Measurements from ENCODE around the gene TIAM2. TPM values are rescaled to one million over a fixed set of nuclear protein-coding genes. Genes with fewer than 3 reads are reported as not detected.

Gene TIAM2
- total and polyA plus RNA-seq, 8 donors, result 2.0 to 9.2 (median 3.4) TPM

GRCh38 chr6:155260686-155261085 is 265.6 kb downstream of the TIAM2 start:
- FAIRE-seq (no peak), DNase-seq (no peak)
- intact Hi-C loops (cut with DNase I), result no loop called here

DNA sequence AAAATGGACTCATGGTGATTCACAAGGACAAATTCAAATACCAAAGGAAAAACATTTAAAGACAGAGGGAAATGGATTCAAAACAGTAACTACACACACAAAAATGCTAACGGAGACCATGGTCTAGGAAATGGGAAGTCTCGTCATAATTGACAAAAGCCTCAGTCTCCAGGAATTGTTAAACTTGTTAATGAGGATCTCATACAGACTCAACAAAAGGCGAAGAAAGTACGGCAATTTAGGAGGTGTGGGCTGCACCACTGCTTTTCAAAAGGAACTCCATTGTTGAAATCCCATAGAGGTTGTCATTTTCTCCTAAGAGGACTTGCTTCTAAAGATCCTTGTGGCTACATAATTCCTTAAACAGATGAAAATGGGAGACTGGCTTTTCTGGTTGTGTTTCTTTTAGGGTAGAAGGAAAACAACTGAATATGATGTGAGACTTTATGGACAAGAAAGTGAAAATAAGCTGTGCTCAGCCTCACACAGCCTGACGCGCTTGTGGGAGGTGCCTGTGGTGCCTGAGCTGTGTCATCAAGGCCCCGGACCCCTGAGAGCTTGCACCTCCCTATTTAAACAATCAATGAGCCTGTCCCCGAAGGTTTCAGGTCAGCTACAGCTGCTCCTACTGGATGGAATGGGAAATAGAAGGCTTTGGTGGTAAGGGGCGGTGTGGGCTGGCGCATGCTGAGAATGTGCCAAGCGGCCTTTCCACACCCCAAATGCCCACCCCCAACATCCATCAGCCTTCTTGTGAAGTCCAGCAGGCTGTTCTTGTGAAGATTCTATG is 266.2 kb downstream of the TIAM2 start:
- 93 to 95% methylated on average over 11 of the region's 11 CpGs for WGBS, 2 donors
- peaks cover 4 to 23% (median 8%) of the 10 kb centered on the region in 3 donors for H3K36me3 ChIP-seq
- ATAC-seq (no peak), FAIRE-seq (no peak), DNase-seq (no peak)
- H3K27me3 ChIP-seq, result no peaks in the 10 kb centered on the region
- no peaks in the 10 kb centered on the region for H3K9me3 ChIP-seq
- intact Hi-C loops (cut with DNase I), result no loop called here
- no peaks in the 10 kb centered on the region for H3K4me1 ChIP-seq
- H3K4me3 ChIP-seq, result no peak overlapping the region
- H3K27ac ChIP-seq, result no peak overlapping the region
- TF ChIP-seq, protein P1, sequence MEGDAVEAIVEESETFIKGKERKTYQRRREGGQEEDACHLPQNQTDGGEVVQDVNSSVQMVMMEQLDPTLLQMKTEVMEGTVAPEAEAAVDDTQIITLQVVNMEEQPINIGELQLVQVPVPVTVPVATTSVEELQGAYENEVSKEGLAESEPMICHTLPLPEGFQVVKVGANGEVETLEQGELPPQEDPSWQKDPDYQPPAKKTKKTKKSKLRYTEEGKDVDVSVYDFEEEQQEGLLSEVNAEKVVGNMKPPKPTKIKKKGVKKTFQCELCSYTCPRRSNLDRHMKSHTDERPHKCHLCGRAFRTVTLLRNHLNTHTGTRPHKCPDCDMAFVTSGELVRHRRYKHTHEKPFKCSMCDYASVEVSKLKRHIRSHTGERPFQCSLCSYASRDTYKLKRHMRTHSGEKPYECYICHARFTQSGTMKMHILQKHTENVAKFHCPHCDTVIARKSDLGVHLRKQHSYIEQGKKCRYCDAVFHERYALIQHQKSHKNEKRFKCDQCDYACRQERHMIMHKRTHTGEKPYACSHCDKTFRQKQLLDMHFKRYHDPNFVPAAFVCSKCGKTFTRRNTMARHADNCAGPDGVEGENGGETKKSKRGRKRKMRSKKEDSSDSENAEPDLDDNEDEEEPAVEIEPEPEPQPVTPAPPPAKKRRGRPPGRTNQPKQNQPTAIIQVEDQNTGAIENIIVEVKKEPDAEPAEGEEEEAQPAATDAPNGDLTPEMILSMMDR (IDR thresholded peaks at IDR 0.05), result no peak

More at GRCh38 chr6:155260686-155261085, 265.6 kb downstream of the TIAM2 start:
- Histone ChIP-seq H3K4me3 (no peak overlapping the region), H3K36me3 (peaks cover 4 to 27% (median 8%) of the 10 kb centered on the region in 3 donors), H3K9me3 (no peaks in the 10 kb centered on the region), H3K27me3 (no peaks in the 10 kb centered on the region), H3K27ac (no peak overlapping the region), H3K4me1 (no peaks in the 10 kb centered on the region)
- WGBS, 2 donors, result 51 to 67% methylated on average over 3 of the region's 3 CpGs
- TF ChIP-seq, protein P1 (IDR thresholded peaks at IDR 0.05), result no peak
- ATAC-seq, result no peak

DNA sequence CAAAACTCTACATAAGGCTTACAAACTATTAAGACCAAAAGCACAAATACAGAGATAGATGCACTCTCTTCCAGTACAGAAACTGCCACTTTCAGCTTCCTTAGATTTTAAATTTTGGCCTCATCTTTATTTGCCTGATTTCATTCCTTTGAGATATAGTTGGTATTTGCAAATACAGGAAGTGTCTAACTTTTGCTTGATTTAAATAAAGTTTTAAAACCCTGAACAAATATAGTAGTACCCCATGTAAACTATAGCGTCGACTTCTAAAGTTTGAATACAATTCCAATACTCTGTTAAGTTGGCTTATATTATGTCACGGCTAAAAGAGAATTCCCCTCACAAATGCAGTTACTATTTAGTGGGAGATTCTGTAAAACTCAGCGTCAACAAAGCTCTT is 267.5 kb downstream of the TIAM2 start:
- 95 to 98% methylated on average over 4 of the region's 4 CpGs for WGBS, 2 donors
- FAIRE-seq, result no peak

DNA sequence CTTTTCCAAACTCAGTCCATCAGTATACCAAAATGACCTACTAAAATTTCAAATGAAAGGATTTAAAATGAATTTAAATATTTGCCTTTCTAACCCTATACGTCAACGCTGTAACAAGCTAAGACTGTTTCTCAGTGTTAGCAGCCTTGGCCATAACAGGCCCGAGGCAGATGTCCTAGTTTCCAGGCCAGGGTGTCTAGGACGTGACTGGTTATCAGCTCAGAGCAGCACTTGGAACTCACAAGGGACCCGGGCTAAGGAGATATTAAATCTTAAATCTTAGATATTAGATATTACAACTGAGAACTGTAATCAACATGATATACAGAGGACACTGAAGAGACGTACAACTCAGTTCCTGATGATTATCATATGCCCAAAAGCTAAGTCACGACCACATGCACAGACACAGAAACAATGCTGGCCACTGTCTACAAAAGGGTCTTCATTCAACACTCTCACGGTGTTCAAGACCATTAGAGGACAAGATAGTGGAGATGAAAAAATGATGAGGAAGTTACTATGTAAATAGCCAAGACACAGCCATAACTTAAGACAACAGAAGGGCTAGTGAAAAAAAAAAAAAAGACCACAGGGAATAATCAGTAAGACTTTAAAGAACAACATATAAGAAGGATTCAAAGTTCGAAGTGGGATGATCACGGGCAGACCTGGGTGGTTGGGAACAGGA is 268.4 kb downstream of the TIAM2 start, which contains the start of gene CLDN20:
CLDN20 (plus strand) TSS at position 641 of the 691 bp plus-strand sequence. CDS start 11,707 bp downstream, outside the sequence.
- Histone ChIP-seq H3K4me3 (no peak within 1 kb of the TSS), H3K27ac (no peak within 1 kb of the TSS), H3K27me3 (no peaks in the 10 kb centered on the region), H3K36me3 (peaks cover 0 to 8% (median 2%) of the 10 kb centered on the region in 3 donors), H3K4me1 (no peaks in the 10 kb centered on the region), H3K9me3 (no peaks in the 10 kb centered on the region)
- TF ChIP-seq, protein P1 (IDR thresholded peaks at IDR 0.05), result no peak
- FAIRE-seq (no peak), DNase-seq (no peak), ATAC-seq (no peak)
- 84% methylated on average over 10 of the region's 10 CpGs for WGBS, 2 donors
- intact Hi-C loops (cut with DNase I), result no loop called here

More for the DNA sequence above, 267.5 kb downstream of the TIAM2 start:
- intact Hi-C loops (cut with DNase I), result no loop called here
- ATAC-seq (no peak), DNase-seq (no peak)
- Histone ChIP-seq H3K9me3 (no peaks in the 10 kb centered on the region), H3K4me1 (no peaks in the 10 kb centered on the region), H3K36me3 (peaks cover 4 to 10% (median 8%) of the 10 kb centered on the region in 3 donors), H3K27ac (no peak overlapping the region), H3K4me3 (no peak overlapping the region), H3K27me3 (no peaks in the 10 kb centered on the region)
- TF ChIP-seq, protein P1 (IDR thresholded peaks at IDR 0.05), result no peak

Data from pancreas (tissue), 10 donors.